ENCODE data around the gene ISCU. TPM values are rescaled to one million over a fixed set of nuclear protein-coding genes. Genes with fewer than 3 reads are reported as not detected.
"Not testable (repeated sequence)": the region's sequence is repeated elsewhere in the genome, so short reads cannot be mapped to it uniquely, and the experiment has no call there.

ISCU gene
- total RNA-seq, 1 experiment from 2014 or later, result 119 TPM

- no peak for DNase-seq (ENCODE audit: low spot score)
Measured at GRCh38 chr12:108570743-108571608, 8.6 kb downstream of the ISCU start.

- DNase-seq (ENCODE audit: low spot score), result no peak
Measured at GRCh38 chr12:108571609-108572165, 9.3 kb downstream of the ISCU start.

GRCh38 chr12:108572166-108572790 is 9.9 kb downstream of the ISCU start:
- no peak for DNase-seq (ENCODE audit: low spot score)

- no peak for DNase-seq (ENCODE audit: low spot score)
Measured at GRCh38 chr12:108573317-108573716, 10.9 kb downstream of the ISCU start.

GRCh38 chr12:108574276-108574675 is 11.9 kb downstream of the ISCU start:
- DNase-seq (ENCODE audit: low spot score), result not testable (repeated sequence)

GRCh38 chr12:108575199-108575912 is 13.0 kb downstream of the ISCU start:
- no peak for DNase-seq (ENCODE audit: low spot score)

- DNase-seq (ENCODE audit: low spot score), result no peak
Measured at GRCh38 chr12:108576660-108577234, 14.4 kb downstream of the ISCU start.

- no peak for DNase-seq (ENCODE audit: low spot score)
Measured at GRCh38 chr12:108577458-108577857, 15.1 kb downstream of the ISCU start.

GRCh38 chr12:108578264-108578663 is 15.9 kb downstream of the ISCU start:
- no peak for DNase-seq (ENCODE audit: low spot score)

- no peak for DNase-seq (ENCODE audit: low spot score)
Measured at GRCh38 chr12:108578813-108579212, 16.4 kb downstream of the ISCU start.

- no peak for DNase-seq (ENCODE audit: low spot score)
Measured at GRCh38 chr12:108580531-108580930, 18.1 kb downstream of the ISCU start.

- DNase-seq (ENCODE audit: low spot score), result no peak
Measured at GRCh38 chr12:108581311-108582227, 19.2 kb downstream of the ISCU start.

- no peak for DNase-seq (ENCODE audit: low spot score)
Measured at GRCh38 chr12:108582509-108582908, 20.1 kb downstream of the ISCU start.

GRCh38 chr12:108582978-108583770 is 20.8 kb downstream of the ISCU start:
- no peak for DNase-seq (ENCODE audit: low spot score)

GRCh38 chr12:108583991-108584390 is 21.6 kb downstream of the ISCU start:
- no peak for DNase-seq (ENCODE audit: low spot score)

GRCh38 chr12:108584456-108585065 is 22.2 kb downstream of the ISCU start:
- DNase-seq (ENCODE audit: low spot score), result no peak

- no peak for DNase-seq (ENCODE audit: low spot score)
Measured at GRCh38 chr12:108585864-108586263, 23.5 kb downstream of the ISCU start.

GRCh38 chr12:108586306-108586705 is 23.9 kb downstream of the ISCU start:
- no peak for DNase-seq (ENCODE audit: low spot score)

- DNase-seq (ENCODE audit: low spot score), result no peak
Measured at GRCh38 chr12:108587826-108588225, 25.4 kb downstream of the ISCU start.
